Activated gamma-delta T cell (primary cell): ENCODE data around the gene DUOX1.

Experiments
- DNase-seq: peaks from one replicate; lab custom pipeline; 2025; lab: John Stamatoyannopoulos, UW

DUOX1 gene

DNA sequence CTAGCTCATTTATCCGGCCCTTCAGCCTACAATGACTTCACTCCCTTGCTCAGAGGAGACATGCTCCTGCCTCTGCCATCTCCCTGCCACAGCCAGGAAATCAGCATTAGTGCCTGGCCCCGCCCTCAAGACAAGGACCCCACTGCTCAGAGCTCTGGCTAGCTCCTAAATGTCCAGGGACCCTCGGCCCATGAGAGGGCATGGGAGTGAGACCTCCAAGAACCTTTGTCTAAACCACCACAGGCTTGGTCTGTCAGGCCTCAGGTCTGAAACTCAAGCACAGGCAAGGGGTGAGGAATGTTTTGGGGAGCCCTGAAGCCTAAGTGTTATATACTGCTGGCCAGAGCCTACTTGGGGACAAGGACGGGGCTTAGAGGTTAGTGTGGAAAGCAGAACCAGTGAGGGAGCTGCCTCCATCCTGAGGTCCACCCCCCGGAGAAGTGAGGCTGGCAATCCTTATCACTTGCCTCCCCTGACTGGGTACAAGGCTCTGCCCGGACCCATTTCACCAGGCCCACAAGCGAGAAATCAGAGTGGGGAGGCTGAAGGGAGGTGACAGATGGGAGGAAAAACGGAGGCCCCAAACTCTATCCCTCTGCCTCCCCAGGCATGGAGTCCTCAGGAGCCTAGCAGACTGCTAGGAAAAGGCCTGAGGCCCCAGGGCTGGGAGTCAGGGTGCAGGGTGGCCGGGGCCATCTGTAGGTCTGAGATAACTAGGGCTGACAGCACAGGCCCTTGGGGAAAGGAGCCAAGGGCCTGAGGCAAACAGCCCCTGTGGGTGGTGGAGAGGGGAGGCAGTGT is 39.2 kb downstream of the DUOX1 start:
- DNase-seq, result no peak

DNA sequence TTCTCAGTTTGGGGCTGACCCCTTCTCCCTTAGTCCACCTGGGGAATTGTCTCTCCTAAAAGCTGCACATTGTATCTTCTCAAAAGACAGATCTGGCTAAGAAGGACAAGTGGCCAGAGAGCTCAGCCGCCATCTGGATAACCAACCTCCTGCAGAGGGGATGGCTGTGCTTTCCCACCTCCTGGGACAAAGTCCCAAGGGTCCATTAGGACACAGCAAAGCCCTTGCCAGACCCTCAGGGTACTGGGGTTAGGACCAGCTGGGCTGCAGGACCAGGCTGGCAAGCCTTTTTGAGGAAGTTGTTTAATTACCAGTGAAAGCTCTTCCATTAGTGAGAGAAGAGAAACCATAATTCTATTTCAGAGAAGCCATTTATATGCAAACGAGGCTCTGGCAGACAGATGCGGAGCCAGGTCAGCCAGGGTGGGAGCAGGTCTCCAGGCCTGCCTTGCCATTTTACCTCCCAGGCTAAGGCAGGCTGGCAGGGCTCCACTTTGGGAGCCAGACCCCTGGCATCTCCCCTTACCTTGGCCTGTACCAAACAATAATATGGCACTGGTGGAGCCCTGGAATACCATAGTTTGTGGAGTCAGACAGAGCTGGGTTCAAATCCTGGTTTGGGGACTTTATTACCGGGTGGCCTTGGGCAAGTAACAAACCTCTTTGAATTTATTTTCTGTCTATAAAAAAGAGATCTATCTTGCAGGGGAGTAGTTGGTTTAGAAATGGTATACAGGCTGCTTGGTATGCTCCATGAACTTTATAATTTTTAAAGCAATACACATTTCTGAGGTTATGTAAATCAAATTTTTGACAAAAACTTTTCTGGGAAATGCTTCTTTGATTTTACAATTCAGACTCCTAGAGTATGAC is 40.0 kb downstream of the DUOX1 start:
- no peak for DNase-seq

DNA sequence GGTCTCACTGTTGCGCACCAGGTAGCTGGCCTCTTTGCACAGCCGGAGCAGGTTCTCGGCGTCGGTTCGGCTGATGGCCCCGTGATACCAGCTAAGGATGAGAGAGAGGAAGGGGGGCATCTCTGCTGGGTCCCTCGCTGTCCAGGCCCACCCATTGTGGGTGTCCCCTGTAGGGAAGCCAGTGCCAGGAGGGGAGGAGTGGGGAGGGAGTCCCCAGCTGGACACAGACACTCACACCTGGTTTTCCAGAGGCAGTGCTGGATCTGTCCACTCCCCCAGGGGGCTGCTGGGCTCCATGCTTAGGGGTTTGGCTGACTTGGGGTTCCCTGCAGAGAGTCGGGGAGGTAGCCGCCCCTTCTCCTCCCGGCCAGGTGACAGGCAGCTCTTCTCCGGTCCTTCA is 42.1 kb downstream of the DUOX1 start:
- DNase-seq, result no peak

DNA sequence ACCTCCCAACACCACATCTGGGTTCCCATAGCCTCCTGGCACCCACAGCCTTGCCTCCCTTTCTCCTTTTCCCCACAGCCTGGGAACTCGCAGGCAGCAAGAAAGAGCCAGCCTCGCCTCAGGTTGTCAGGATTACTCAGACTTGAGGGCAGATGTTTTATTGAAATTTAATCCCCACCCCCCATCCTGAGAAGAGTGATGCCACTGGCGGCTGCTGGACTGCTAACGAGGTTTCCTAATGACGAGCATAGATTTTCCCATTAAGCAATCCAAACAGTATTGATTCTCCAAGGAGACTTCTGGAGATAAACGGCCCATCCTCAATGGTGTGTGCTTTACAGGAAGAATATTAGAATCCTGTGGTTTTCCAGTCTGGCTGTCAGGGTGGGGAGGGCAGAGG is 44.3 kb downstream of the DUOX1 start:
- DNase-seq, result no peak

DNA sequence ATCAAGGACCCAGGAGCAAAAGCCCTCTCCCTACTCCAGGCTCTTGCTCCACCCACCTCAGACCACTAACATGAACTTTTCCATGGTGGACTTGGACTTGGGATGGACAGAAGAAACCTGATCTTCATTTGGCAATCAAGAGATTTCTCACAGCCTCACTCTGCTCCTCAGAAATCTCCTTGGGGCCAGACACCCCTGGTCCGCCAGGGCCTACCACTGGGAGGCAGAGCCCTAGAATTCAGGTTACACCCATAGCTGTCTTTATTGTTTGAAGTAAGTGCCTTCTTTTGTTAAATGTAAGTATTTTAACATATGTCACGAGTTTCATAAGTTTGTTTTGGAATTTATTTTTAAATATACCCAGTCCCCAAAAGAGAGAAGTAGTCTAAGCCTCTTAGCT is 44.8 kb downstream of the DUOX1 start:
- no peak for DNase-seq

DNA sequence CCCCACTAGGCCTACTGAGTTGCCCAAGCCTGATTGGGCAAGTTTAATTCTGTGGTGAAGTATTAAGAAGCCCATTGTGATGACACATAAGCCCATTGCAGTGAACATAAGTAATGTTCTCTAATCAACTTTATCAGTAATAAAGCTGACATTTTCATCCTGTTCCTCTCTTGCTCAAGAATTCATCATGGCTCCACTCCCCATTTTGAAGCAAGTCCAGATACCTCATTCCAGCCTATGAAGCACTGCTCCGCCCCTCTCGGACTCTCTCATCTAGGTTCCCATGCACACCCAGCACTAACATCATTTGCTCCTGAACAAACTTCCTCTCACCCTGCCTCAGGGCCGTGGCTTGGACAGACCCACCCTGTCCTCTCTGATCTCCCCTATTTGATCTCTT is 47.5 kb downstream of the DUOX1 start:
- no peak for DNase-seq

DNA sequence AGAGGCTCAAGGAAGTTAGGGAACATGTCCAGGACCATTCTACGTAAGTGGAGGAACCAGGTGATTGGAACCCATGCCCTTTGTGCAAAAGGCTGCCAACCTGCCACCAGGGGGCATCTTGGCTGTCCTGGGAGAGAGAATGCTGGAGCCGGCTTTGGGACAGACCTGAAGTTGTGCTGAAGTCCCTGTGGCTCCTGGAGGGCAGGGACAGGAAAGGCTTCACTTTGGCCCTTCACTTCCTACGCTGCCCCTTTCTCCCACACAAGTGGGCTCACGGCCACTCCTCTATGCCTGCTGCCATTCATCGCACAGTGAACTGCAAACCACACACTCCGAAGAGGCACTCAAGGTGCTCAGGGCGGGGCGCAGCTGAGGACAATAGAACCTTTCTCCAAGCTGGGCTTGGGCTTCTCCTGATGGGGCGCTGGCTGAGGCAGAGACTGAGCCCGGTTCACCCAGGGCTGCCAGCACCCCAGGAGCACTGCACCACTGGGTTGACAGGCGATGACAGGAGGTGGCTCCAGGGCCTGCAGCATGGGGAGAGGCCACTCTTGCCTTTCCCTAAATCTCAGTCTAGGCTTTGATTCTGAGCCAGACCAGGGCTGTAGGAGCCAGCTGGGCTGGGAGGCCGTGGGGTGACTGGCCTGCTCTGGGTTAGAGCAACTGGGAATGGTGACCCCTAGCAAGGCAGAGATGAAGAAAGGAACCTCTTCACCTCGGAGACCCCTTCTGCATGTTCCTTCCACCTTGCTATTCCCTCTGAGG is 49.6 kb downstream of the DUOX1 start:
- DNase-seq, result no peak

DNA sequence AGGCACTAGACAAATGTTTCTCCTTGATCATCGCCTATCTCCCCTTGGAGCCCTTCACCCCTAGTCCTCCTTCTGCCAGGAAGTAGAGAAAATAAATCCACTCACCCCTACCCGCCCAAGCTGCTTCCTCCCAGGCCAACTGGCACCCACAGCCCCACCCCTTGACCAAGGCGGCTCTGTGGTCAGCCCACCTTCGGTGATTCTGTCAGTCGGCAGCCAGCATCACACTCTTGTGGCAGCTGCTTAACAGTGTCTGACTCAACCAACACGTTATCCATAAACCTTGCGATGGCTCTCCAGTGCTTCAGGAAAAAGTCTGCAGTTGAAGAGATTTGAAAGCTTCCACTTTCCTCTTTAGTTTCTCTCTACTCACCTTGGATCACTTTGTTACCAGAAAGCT is 50.4 kb downstream of the DUOX1 start:
- no peak for DNase-seq

DNA sequence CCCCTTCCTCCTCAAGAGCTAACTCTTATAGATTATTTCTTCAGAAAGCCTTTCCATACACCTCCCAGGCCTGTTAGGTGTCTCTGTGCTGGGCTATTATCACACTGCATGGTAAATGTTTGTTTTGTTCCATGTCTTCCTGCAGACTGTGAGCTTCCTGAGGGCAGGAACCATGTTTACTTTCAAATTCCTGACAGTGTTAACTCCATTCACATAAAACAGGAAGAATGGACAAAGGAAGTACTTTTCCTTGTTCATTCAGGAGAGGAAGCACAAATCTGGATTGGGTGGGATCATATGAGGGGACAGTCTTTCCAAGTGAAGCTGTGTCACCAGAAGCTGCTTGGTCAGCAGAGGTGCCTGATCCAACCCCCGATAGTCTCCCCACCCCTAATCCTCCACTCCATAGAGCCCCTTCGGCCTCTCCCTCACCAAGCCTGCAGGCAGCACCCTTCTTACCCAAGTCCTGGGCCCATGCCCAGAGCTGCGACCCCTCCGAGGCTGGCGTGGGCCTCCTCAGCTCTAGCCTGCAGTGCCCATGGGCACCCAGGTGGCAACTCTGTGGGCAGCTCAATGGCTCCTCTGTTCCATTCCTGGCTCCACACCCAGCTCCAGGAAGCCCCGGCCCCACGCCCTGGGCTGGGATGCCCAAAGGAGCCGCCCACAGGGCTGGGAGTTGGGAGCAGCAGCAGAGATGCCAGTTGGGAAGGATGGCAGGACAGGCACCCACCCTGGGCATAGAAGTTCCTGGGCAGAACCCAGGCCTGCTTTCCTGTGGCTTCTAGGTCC is 51.0 kb downstream of the DUOX1 start:
- DNase-seq, result no peak

DNA sequence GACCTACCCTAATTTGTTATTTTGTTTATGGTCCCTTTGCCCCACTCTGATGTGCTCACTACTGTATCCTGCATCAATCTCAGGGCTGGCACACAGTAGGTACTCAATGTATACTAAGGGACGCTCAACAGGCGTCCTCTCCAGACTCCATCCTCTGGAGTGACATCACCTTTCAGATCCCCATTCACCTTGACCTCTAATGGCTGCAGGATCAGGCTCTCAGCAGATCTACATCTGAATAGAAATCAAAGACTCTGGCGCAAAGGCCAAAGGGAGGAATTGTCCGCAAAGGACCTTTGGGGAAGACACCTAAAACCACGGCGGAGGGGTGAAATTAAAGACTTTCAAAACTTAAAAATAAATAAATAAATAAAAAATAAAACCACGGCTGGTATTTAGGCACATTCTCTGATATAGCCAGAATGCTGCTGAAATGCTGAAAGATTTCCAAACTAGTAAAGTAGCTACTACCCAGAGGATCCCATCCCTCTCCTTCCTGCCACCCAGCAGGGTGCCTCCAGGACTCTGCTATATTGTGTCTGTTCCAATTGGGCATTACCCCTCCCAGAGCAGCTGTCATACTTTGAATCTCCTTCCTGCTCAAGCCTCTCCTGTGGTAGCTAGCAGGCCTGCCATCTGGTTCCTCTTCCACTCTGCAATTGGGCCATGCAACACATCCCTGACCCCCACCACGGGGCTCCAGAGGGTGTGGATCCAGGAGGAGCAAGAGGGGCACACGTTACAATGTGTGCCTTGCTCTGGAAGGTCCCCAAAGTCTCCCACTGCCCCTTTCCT is 51.9 kb downstream of the DUOX1 start:
- no peak for DNase-seq

DNA sequence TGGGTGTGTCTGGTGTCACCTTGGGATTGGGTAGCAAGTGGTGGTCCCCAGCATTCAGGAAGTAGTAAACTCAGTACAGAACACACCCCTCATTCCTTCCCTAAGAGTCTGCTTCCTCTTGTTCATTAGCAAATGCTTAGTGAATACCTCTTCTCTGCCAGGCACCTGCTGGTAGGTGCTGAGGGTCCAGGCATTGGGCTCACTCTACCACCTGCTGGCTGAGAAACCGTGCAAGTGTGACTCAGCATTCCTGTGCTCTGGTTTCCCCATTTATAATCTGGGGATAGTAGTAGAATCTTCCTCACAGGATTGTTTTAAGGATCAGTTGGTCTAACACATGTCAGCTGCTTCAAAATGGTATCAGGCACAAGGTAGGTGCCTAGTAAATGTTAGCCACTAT is 53.2 kb downstream of the DUOX1 start:
- no peak for DNase-seq

DNA sequence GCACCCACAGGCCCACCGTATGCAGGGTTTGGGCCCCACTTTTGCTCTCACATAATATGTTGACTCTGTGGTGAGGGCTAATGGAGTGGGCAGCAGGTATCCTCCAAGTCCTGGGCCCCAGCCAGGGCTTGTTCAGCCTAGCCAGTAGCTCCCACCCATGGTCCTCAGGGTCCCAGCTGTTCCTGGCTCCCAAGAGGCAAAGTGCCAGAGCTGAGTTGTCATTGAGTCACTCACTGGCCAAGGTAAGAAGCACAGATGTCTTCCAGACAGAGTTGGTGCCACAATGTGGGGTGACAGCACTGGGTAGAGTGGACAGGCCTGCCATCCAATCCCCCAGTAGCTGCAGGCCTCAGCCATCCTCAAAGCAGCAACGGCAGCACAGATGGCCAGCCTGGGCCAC is 53.7 kb downstream of the DUOX1 start:
- DNase-seq, result no peak

DNA sequence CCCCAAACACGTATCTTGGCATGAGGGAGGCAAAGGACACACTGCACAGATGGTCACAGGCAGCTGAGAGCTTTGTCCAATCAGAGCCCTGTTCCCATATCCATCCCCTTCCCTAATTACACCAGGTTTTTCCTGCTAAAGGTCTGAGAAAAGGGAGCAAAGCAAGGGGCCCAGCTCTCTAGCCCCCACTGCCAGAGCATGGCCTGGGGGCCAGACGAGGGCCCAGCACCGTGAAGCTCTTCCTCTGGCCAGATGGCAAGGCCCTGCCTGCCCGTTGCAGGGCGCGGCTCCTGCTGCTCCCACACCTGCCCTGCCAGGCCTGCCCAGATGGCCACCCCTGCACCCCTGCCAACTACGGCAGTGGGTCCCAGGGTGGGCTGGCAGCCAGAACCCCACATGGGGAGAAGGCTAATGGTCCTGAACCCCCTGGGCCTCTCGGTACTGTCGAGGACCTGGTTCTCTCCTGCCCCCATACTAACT is 54.8 kb downstream of the DUOX1 start:
- DNase-seq, result no peak

DNA sequence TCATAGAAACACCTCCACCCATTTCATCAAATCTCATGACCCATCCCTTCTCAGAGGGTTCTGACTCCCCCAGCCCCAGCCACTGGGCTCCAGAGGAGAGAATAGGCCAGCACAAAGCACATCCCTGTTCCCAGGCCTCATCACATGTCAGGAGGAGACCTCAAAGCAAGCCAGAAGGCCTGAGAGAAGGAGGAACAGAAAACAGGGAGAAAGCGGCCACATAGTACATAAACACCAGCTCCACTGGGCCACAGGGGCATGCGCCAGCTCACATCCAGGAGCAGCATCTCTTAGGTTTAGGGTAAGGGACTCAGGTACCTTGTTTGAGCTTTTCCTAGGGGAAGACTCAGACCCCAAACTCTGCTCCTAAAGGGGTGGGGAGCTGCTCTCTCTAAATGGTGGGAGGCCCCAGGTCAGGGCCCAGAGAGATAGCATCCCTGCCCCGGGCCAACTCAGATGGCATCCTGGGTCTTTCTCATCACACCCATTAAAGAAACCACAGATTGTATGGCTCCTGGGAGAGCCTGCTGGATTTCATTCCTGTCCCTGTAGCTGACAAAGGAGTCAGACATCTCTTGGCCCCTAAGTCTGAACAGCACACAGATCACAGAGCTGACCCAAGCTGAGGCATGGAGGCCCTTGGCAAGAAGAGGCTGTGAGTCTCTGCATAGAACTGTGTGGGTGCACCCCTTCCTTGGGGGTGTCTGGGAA is 55.4 kb downstream of the DUOX1 start:
- no peak for DNase-seq

DNA sequence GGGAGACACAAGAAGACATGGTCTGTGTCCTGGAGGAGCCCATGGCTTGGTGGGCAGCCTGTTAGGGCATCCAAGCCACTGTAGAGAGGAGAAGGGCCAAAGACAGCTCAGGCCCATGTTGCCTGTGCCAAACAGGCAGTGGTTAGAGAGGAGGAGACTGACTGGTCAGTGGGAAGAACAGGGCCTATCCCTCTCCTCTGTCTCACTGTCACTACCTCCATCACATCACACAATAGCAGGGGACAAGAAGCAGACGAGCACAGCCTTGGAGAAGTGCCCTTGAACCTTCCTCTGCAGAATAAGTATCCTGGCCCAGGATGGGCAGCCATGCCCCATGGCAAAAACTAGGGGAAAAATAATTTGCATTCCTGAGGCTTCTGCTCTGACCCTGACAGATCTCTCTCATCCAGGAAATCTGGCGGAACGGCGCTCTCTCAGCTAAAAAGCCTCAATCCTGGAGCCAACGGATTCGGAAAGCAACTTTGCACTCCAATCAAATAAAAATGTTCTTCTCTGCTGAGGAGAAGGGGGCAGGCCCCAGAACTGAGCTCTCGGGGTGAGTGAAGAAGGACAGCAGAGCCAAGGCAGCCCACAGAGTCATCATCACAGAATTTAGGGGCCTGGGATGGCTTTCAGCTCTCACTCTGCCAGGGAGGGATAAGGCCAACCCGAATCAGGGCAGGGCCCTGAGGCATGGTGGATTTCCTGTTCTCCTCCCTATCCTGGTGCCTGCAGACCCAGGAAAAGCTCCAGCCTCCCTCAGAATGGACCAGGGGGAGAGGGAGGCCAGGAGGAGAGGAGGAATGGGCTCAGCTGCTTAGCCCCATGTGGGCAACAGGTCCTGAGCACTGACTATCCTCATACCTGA is 56.3 kb downstream of the DUOX1 start:
- DNase-seq, result no peak

DNA sequence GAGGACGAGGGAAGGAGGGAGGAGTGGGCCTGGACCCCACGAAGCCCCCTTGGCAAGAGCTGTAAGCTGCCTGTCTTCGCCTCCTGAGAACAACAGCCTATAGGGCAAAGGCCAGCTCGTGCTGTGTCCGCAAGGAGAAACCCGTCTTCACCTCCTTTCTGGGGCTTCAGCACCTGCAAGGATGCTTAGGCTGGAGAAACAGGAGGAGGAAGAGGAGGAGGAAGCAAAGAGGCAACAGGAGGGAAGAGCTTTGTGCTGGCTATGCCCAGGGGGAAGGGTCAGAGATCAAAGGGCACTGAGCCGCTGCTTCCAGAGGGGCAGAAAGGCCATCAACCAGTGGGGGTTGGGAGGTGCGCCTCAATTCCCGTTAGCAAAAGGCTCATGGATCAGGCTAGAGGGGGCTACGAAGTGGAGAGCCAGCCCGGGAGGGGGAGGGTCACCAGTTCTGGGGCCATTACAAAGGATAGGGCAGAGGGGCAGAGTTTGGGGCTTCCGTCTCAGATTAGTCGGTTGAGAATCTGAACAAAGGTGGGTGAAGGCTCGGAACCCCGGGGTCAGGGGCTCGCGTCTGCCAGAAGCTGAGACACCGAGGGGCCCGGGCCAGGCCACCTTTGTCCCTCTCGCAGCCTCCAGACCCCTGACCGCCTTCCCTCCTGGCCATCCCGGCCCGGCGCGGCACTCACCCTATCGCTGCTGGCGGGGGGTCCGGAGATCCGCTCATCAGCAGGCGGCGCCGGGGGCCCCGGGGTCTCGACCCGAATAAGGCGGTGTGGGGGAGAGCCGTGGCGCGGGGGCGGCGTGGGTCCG is 57.2 kb downstream of the DUOX1 start:
- DNase-seq, result no peak

DNA sequence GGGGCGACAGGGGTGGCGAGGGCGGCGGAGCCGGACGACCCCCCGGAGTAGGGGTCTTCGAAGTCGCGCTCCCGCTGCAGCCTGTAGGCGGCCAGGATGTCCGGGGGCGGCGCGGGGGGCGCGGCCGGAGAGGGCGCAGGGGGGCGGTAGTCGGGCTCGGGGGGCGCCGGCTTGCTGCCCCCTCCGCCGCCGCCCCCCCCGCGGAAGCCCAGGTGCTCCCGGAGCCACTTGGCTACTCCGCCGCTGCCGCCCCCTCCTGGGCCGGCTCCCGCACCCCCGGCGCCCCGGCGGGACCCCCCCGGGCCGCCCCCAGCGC is 57.7 kb downstream of the DUOX1 start:
- DNase-seq, result no peak
